Uterus (tissue), 2 donors: Measurements from ENCODE around the gene CACNA1D.

Experiments
- POLR2A ChIP-seq, 2 donors: fragments of 450-650 bp; IDR thresholded peaks; one replicate each; pipeline ENCODE4 v1.6.1; 2016; ENCODE audit warnings: antibody characterized with exemption in 2 of 2, mild to moderate bottlenecking in 1 of 2, moderate library complexity in 1 of 2
- TF ChIP-seq, protein P1 (sequence below), 4 experiments: fragments of 200-600 bp in 2 of 4; fragments of 450-650 bp in 2 of 4; sonication (generic) in 2 of 4; IDR thresholded peaks; one replicate each; pipeline ENCODE4 v1.5.1; 2016 to 2019; ENCODE audit warnings: antibody characterized with exemption in 4 of 4, mild to moderate bottlenecking in 2 of 4, moderate library complexity in 1 of 4

DNA sequence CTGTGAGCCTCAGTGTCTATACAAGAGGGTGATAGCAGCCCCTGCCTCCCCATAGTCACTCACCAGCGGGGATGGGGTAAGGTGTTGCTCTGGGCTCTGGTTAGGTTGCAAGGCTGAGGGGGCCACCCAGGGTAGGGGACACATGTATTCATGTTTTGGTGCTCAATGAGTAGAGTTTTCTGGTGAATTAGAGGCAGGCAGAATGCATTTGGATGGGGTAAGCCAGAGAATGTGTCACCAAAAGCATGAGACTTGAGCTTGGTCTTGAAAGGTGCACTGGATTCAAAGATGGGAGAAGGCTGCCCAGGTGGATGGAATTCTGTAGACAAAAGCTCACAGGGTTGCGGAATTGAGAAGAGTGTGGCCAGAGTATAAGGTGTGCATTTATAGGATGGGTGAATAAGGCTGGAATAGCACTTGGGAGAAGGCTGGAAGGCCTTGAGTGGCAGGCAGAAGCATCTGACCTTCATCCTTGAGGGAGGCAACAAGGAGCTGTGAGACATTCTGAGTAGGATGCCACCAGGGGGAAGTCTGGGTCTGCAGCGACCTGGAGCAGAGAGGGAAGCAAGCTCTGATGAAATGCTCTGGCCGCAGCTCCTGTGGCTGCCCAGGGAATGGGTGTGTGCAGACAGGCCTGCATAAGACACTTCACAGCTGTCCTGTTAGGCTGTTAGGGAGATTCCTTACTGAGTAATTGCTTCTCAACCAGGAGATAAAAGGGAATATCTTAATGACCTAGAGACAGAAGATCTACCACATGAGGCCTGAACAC, 202.2 kb downstream of the CACNA1D start:
- TF ChIP-seq, protein P1, sequence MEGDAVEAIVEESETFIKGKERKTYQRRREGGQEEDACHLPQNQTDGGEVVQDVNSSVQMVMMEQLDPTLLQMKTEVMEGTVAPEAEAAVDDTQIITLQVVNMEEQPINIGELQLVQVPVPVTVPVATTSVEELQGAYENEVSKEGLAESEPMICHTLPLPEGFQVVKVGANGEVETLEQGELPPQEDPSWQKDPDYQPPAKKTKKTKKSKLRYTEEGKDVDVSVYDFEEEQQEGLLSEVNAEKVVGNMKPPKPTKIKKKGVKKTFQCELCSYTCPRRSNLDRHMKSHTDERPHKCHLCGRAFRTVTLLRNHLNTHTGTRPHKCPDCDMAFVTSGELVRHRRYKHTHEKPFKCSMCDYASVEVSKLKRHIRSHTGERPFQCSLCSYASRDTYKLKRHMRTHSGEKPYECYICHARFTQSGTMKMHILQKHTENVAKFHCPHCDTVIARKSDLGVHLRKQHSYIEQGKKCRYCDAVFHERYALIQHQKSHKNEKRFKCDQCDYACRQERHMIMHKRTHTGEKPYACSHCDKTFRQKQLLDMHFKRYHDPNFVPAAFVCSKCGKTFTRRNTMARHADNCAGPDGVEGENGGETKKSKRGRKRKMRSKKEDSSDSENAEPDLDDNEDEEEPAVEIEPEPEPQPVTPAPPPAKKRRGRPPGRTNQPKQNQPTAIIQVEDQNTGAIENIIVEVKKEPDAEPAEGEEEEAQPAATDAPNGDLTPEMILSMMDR (IDR thresholded peaks at IDR 0.05): no peak
- TF ChIP-seq POLR2A (IDR thresholded peaks at IDR 0.05): no peak
